ENCODE results near the gene KIF22.
"Not testable (repeated sequence)": the region's sequence is repeated elsewhere in the genome, so short reads cannot be mapped to it uniquely, and the experiment has no call there.

The KIF22 gene

GRCh38 chr16:29790183-29790948 is at the start of gene KIF22:
KIF22 (plus strand) TSS chr16:29790751; CDS start chr16:29790760, 9 bp downstream.
- no peak for TF ChIP-seq Cebpa-rat (IDR thresholded peaks at IDR 0.05)
- Histone ChIP-seq H3K27ac (peak within 1 kb of the TSS; percentile 72 to 96 (median 90)), H3K4me3 (peak within 1 kb of the TSS; percentile 78 to 99 (median 94)), H3K4me1 (peaks cover 29 to 51% (median 42%) of the 10 kb centered on the region in 10 experiments), H4K20me1 (peaks cover 0 to 28% (median 12%) of the 10 kb centered on the region in 11 experiments; a peak in 11 of 22 replicates), H3K4me2 (peak within 1 kb of the TSS; percentile 88 to 96 (median 95)), H3K36me3 (peaks cover 0 to 34% (median 31%) of the 10 kb centered on the region in 11 experiments; a peak in 15 of 22 replicates), H3K27me3 (no peaks in the 10 kb centered on the region), H3K9ac (peak within 1 kb of the TSS; percentile 80 to 97 (median 94)), H3K9me3 (replicated peaks in 1 of 11) (no peaks in the 10 kb centered on the region)

GRCh38 chr16:29742683-29743275 is 47.8 kb upstream of the KIF22 start:
- peaks cover 0 to 33% (median 0%) of the 10 kb centered on the region in 11 experiments; a peak in 6 of 22 replicates for H4K20me1 ChIP-seq
- H3K27me3 ChIP-seq, result no peaks in the 10 kb centered on the region
- no peak overlapping the region for H3K9ac ChIP-seq
- peak overlapping the region in 8 of 11 experiments; percentile 88 to 100 (median 98); a peak in 12 of 22 replicates for H3K4me2 ChIP-seq
- H3K4me1 ChIP-seq, result peaks cover 73 to 95% (median 90%) of the 10 kb centered on the region in 10 experiments
- peaks cover 0 to 6% (median 0%) of the 10 kb centered on the region in 11 experiments; a peak in 3 of 22 replicates for H3K9me3 ChIP-seq (replicated peaks in 1 of 11)
- H3K4me3 ChIP-seq, result no peak overlapping the region
- H3K27ac ChIP-seq, result peak overlapping the region in 2 of 11 experiments; percentile 7 to 97; a peak in 1 of 22 replicates
- peaks cover 22 to 51% (median 34%) of the 10 kb centered on the region in 11 experiments for H3K36me3 ChIP-seq
- TF ChIP-seq Cebpa-rat (IDR thresholded peaks at IDR 0.05), result no peak

- peaks cover 3 to 13% (median 5%) of the 10 kb centered on the region in 11 experiments; a peak in 17 of 22 replicates for H3K9me3 ChIP-seq (replicated peaks in 1 of 11)
- peak overlapping the region in 10 of 11 experiments; percentile 91 to 98 (median 96); a peak in 19 of 22 replicates for H3K27ac ChIP-seq
- no peaks in the 10 kb centered on the region for H3K27me3 ChIP-seq
- peak overlapping the region in 5 of 10 experiments; percentile 72 to 93 (median 86); a peak in 6 of 20 replicates for H3K4me3 ChIP-seq
- peaks cover 22 to 51% (median 34%) of the 10 kb centered on the region in 11 experiments for H3K36me3 ChIP-seq
- TF ChIP-seq Cebpa-rat (IDR thresholded peaks at IDR 0.05), result no peak
- H3K9ac ChIP-seq, result peak overlapping the region in 8 of 11 experiments; percentile 87 to 95 (median 91); a peak in 11 of 22 replicates
- peaks cover 0 to 33% (median 0%) of the 10 kb centered on the region in 11 experiments; a peak in 6 of 22 replicates for H4K20me1 ChIP-seq
- peaks cover 73 to 95% (median 90%) of the 10 kb centered on the region in 10 experiments for H3K4me1 ChIP-seq
- peak overlapping the region; percentile 88 to 100 (median 97) for H3K4me2 ChIP-seq
These were observed 47.1 kb upstream of the KIF22 start for GRCh38 chr16:29743475-29743826.

DNA sequence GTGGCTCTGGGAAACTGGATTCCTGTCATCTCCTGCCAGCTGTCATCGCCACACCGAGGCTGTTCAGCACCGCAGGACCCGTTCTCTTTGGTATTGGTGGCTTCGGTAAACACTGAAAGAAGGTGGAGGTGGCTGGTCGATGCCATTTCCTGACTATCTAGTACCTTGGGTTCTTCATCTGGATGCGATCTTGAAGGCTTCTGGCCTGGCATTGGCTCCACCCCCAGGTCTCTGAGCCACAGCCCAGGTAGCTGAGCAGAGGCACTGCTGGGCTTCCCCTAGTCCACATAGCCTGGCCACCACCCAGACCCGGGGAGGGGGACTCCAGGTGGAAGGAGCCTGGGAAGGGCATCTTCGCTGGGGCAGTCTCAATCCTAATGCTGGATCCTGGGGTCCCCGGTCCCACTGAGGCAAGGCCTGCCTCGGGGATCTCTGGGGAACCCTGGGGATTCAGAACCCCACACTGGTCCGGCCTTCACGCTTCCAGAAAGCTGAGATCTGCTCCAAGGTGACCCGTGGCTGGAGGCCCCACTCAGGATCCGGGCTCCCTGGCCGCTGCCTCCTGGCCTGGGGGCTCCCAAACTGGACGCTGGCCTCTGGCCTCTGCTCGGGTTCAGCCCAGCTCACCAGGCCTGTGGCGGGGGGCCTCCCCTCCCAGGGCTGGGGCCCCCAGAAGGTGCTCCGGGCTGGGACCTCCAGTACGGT is 46.6 kb upstream of the KIF22 start:
- TF ChIP-seq Cebpa-rat (IDR thresholded peaks at IDR 0.05), result no peak
- H3K4me1 ChIP-seq, result peaks cover 69 to 94% (median 88%) of the 10 kb centered on the region in 10 experiments
- peaks cover 4 to 18% (median 10%) of the 10 kb centered on the region in 11 experiments; a peak in 17 of 22 replicates for H3K9me3 ChIP-seq (replicated peaks in 1 of 11)
- peak overlapping the region in 9 of 10 experiments; percentile 72 to 93 (median 81); a peak in 16 of 20 replicates for H3K4me3 ChIP-seq
- H3K4me2 ChIP-seq, result peak overlapping the region; percentile 88 to 100 (median 97)
- peaks cover 0 to 33% (median 0%) of the 10 kb centered on the region in 11 experiments; a peak in 6 of 22 replicates for H4K20me1 ChIP-seq
- H3K27ac ChIP-seq, result peak overlapping the region in 10 of 11 experiments; percentile 91 to 98 (median 96); a peak in 20 of 22 replicates
- no peaks in the 10 kb centered on the region for H3K27me3 ChIP-seq
- H3K36me3 ChIP-seq, result peaks cover 22 to 51% (median 34%) of the 10 kb centered on the region in 11 experiments
- peak overlapping the region; percentile 87 to 95 (median 90); a peak in 21 of 22 replicates for H3K9ac ChIP-seq

GRCh38 chr16:29744541-29745101 is 45.9 kb upstream of the KIF22 start:
- Histone ChIP-seq H3K4me1 (peaks cover 63 to 94% (median 88%) of the 10 kb centered on the region in 10 experiments), H3K4me2 (peak overlapping the region; percentile 88 to 100 (median 97)), H3K27me3 (no peaks in the 10 kb centered on the region), H3K9me3 (replicated peaks in 1 of 11) (peaks cover 4 to 21% (median 11%) of the 10 kb centered on the region in 11 experiments; a peak in 17 of 22 replicates), H3K9ac (peak overlapping the region; percentile 87 to 95 (median 90)), H4K20me1 (peaks cover 0 to 33% (median 0%) of the 10 kb centered on the region in 11 experiments; a peak in 6 of 22 replicates), H3K36me3 (peaks cover 22 to 51% (median 34%) of the 10 kb centered on the region in 11 experiments), H3K4me3 (peak overlapping the region; percentile 72 to 93 (median 80)), H3K27ac (peak overlapping the region; percentile 91 to 98 (median 96))
- no peak for TF ChIP-seq Cebpa-rat (IDR thresholded peaks at IDR 0.05)

DNA sequence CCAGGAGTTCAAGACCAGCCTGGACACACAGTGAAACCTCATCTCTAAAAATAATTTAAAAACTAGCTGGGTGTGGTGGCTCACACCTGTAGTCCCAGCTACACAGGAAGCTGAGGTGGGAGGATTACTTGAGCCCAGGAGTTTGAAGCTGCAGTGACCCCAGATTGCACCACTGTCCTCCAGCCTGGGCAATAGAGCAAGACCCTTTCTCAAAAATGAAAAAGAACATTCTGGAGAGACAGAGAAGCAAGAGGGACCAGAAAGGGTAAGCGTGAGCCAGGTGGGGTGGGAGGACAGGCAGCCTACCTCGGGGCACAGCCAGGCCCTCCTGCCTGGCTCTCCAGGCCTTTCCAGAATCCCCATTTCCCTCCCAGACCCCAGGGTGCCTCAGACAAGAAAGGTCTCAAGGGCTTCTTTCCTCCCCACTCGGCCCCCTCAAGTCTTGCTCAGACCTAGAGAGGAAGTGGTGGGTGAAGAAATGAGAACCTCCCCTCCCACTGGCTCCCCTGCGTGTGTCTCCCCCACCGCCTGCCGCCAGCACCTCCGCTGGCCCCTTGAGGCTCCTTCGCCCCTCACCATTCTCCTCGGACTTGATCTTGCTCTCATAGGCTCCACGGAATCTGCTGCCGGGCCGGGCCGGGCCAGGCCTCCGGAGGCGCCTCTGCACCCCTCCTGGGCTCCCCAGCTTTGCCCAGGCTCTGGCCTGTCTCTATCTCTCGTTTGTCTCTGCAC is 45.3 kb upstream of the KIF22 start:
- peak overlapping the region; percentile 87 to 95 (median 90) for H3K9ac ChIP-seq
- H4K20me1 ChIP-seq, result peaks cover 0 to 31% (median 0%) of the 10 kb centered on the region in 11 experiments; a peak in 5 of 22 replicates
- peaks cover 56 to 94% (median 87%) of the 10 kb centered on the region in 10 experiments for H3K4me1 ChIP-seq
- H3K27me3 ChIP-seq, result no peaks in the 10 kb centered on the region
- H3K9me3 ChIP-seq (replicated peaks in 1 of 11), result peaks cover 4 to 21% (median 11%) of the 10 kb centered on the region in 11 experiments; a peak in 17 of 22 replicates
- H3K27ac ChIP-seq, result peak overlapping the region; percentile 91 to 98 (median 96)
- peak overlapping the region; percentile 88 to 100 (median 97) for H3K4me2 ChIP-seq
- H3K4me3 ChIP-seq, result peak overlapping the region; percentile 72 to 93 (median 80)
- TF ChIP-seq Cebpa-rat (IDR thresholded peaks at IDR 0.05), result no peak
- H3K36me3 ChIP-seq, result peaks cover 22 to 47% (median 34%) of the 10 kb centered on the region in 11 experiments

- H4K20me1 ChIP-seq, result peaks cover 0 to 29% (median 0%) of the 10 kb centered on the region in 11 experiments; a peak in 4 of 22 replicates
- peaks cover 22 to 41% (median 34%) of the 10 kb centered on the region in 11 experiments for H3K36me3 ChIP-seq
- H3K4me3 ChIP-seq, result peak within 1 kb of the TSS; percentile 72 to 93 (median 80)
- H3K4me2 ChIP-seq, result peak within 1 kb of the TSS; percentile 88 to 100 (median 97)
- H3K27me3 ChIP-seq, result no peaks in the 10 kb centered on the region
- H3K27ac ChIP-seq, result peak within 1 kb of the TSS; percentile 91 to 98 (median 96)
- H3K4me1 ChIP-seq, result peaks cover 50 to 92% (median 83%) of the 10 kb centered on the region in 10 experiments
- H3K9ac ChIP-seq, result peak within 1 kb of the TSS; percentile 87 to 95 (median 90)
- 0 out of 22 replicates have a peak, but pooled peaks of 1 of the 11 experiments have one; percentile 5 for TF ChIP-seq Cebpa-rat (IDR thresholded peaks at IDR 0.05)
- peaks cover 4 to 21% (median 11%) of the 10 kb centered on the region in 11 experiments; a peak in 17 of 22 replicates for H3K9me3 ChIP-seq (replicated peaks in 1 of 11)
These were observed 44.7 kb upstream of the KIF22 start, which contains the start of gene C16orf54 for GRCh38 chr16:29745853-29746345. C16orf54 (minus strand) TSS chr16:29745990; CDS start chr16:29744951, 1,039 bp downstream.

DNA sequence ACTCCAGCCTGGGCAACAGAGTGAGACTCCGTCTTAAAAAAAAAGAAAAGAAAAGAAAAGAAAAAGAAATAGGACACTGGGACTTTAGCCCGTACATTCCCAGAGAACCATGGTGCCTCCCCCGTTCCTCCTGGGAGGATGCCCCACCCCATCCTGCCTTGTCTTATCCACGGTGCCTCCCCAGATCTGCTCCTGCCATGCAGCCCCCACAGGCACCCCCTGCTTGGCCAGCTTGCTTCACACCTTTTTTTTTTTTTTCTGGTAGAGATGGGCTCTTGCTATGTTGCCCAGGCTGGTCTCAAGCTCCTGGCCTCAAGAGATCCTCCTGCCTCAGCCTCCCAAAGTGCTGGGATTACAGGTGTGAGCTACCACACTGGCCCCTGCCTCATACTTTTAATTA is 44.0 kb upstream of the KIF22 start:
- Histone ChIP-seq H3K27ac (peak overlapping the region; percentile 91 to 98 (median 96)), H3K4me1 (peaks cover 44 to 87% (median 77%) of the 10 kb centered on the region in 10 experiments), H3K9ac (peak overlapping the region; percentile 87 to 95 (median 90)), H3K4me2 (peak overlapping the region; percentile 88 to 100 (median 97)), H4K20me1 (peaks cover 0 to 23% (median 0%) of the 10 kb centered on the region in 11 experiments; a peak in 4 of 22 replicates), H3K36me3 (peaks cover 22 to 35% (median 31%) of the 10 kb centered on the region in 11 experiments), H3K9me3 (replicated peaks in 1 of 11) (peaks cover 4 to 21% (median 11%) of the 10 kb centered on the region in 11 experiments; a peak in 17 of 22 replicates), H3K4me3 (peak overlapping the region; percentile 72 to 93 (median 80))
- H3K27me3 ChIP-seq, result not testable (repeated sequence)

Measured in BLaER1 treated with 17β-estradiol and CSF1 and Interleukin-3, amounts not matched to agents 10 nM and 100 nM (cell line).